T-helper 1 cell (primary cell): ENCODE results near the gene RUFY3.
"Not testable (repeated sequence)": the region's sequence is repeated elsewhere in the genome, so short reads cannot be mapped to it uniquely, and the experiment has no call there.

Experiments used
- DNase-seq, 5 donors: peaks; one replicate each; pipeline ENCODE4 v3.0.0-alpha.2; 2012 to 2020
- total RNA-seq, 4 donors: gene quantifications; one replicate each; lab custom pipeline; 2026; lab: John Stamatoyannopoulos, UW

RUFY3 gene, protein sequence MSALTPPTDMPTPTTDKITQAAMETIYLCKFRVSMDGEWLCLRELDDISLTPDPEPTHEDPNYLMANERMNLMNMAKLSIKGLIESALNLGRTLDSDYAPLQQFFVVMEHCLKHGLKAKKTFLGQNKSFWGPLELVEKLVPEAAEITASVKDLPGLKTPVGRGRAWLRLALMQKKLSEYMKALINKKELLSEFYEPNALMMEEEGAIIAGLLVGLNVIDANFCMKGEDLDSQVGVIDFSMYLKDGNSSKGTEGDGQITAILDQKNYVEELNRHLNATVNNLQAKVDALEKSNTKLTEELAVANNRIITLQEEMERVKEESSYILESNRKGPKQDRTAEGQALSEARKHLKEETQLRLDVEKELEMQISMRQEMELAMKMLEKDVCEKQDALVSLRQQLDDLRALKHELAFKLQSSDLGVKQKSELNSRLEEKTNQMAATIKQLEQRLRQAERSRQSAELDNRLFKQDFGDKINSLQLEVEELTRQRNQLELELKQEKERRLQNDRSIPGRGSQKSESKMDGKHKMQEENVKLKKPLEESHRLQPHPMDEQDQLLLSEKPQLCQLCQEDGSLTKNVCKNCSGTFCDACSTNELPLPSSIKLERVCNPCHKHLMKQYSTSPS
- total RNA-seq = 35.2 to 51.0 (median 42.7) reads per million in 4 donors

DNA sequence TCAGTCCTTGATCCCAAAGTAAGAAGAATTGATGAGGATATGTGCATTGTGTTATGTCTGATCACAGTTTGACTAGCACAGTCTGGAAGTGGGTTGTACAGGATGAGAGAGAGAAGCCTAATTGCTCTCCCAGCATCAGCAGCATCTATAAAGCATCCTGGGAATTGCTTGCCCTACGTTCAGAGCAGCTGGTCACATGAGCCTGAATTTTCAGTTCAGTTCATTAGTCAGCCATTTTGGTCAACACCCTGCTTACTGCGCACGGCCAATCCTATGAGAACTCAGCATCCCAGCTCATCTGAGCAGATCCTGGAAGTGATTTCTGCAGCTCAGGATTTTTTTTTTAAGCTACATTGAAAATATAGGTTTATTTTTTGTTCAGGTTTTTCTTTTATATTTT lies at the start of gene RUFY3:
RUFY3 (plus strand) TSS at position 218 of the 400 bp plus-strand sequence. CDS start 610 bp downstream, outside the sequence.
- no peak for DNase-seq

GRCh38 chr4:70674191-70674590 lies 47.6 kb upstream of the RUFY3 start:
- no peak for DNase-seq

DNA sequence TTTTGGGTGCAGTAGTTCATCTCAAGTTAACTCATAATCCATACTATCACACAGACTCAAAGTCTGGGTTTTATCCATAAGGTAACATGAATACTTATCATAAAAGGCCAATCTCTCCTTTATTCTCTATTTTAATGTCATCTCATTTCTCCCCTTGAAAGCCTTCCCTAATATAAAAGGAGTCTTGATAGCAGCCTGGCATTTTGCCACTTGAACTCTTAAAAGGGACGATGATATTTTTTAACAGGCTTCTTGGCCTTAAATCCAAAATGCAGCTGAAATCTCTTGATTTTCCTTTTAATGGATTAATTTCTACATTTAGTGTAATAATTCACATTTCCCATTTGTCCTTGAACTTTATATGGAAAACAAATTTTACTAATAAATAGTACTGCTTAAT lies 47.0 kb upstream of the RUFY3 start:
- DNase-seq = no peak

- no peak for DNase-seq
These were observed 45.1 kb upstream of the RUFY3 start for GRCh38 chr4:70676554-70677090.

- DNase-seq = no peak
These were observed 43.3 kb upstream of the RUFY3 start for GRCh38 chr4:70678383-70678999.

- DNase-seq = no peak
These were observed 40.8 kb upstream of the RUFY3 start for GRCh38 chr4:70680934-70681333.

DNA sequence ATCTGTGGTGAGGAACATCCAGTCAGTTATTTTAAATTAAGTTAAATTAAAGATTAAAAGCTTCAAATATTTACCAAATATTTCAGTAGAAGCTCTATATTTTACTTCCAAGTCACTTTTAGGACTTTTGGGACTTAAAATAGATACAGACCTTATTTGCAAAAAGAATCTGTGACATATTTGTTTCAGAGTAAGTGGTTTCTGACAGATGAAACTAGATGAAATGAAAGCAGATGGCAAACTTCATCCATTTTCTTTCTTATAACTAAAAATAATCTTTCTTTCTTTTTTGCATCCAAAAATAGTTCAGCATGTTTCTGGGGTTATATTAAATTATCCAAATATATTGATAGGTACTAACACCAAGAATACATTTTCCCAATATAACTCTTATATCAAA lies 40.1 kb upstream of the RUFY3 start:
- no peak for DNase-seq

DNA sequence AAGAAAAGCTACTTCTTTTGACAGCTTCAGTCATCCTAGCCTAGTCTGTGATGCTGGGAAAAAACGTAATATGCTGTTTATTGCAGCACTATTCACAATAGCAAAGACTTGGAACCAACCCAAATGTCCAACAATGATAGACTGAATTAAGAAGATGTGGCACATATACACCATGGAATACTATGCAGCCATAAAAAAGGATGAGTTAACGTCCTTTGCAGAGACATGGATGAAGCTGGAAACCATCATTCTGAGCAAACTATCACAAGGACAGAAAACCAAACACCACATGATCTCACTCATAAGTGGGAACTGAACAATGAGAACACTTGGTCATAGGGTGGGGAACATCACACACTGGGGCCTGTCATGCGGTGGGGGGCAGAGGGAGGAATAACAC lies 39.6 kb upstream of the RUFY3 start:
- not testable (repeated sequence) for DNase-seq

DNA sequence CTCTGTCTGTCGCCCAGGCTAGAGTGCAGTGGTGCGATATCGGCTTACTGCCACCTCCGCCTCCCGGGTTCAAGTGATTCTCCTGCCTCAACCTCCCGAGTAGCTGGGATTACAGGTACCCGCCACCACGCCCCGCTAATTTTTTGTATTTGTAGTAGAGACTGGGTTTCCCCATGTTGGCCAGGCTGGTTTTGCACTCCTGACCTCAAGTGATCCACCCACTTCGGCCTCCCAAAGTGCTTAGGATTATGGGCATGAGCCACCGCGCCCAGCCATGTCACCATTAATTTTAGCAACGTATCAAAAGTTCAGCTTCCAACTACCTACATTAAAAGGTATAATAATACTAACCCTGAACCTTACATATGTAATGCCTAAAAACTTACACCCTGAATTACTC lies 34.4 kb upstream of the RUFY3 start:
- DNase-seq = peak in 1 of 5 donors; percentile 10

GRCh38 chr4:70687821-70688794 lies 33.7 kb upstream of the RUFY3 start, which contains the start of gene UTP3:
UTP3 (plus strand) TSS chr4:70688532; CDS start chr4:70688678, 146 bp downstream.
- peak; percentile 82 to 92 (median 88) for DNase-seq

- DNase-seq = peak in 1 of 5 donors; percentile 10
These were observed 33.0 kb upstream of the RUFY3 start for GRCh38 chr4:70688795-70689231.

- DNase-seq = no peak
These were observed 30.1 kb upstream of the RUFY3 start for GRCh38 chr4:70691661-70692060.

DNA sequence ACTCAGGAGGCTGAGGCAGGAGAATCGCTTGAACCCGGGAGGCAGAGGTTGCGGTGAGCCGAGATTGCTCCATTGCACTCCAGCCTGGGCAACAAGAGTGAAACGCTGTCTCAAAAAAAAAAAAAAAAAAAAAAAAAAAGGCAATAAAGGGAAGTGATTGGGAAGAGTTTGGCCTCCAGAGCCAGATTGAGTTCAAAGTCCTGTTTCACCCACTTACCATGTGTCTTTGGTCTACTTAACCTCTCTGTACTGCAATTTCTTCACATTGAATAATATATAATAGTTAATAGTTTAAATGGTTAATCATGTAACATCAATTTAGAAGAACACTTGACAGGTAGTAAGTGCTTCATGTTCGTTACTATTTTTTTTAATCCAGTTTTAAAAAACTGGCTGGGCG lies 27.1 kb upstream of the RUFY3 start:
- not testable (repeated sequence) for DNase-seq

GRCh38 chr4:70698435-70698834 lies 23.3 kb upstream of the RUFY3 start:
- DNase-seq = not testable (repeated sequence)

DNA sequence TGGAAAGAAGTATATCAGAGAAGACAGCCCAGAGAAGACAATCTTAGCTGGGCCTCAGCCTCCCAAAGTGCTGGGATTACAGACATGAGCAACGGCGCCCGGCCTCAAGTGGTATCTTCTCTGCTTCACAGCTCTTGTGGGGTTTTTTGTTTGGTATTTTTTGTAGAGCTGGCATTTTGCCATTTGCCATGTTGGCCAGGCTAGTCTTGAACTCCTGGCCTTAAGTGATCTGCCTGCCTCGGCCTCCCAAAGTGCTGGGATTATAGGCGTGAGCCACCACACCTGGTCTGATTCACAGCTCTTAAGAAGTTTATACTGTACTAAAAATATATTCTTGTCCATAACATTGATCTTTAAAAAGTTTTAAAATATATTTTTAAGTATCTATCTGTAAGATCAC lies 21.1 kb upstream of the RUFY3 start:
- no peak for DNase-seq

- no peak for DNase-seq
These were observed 20.5 kb upstream of the RUFY3 start for GRCh38 chr4:70701271-70701670.

- not testable (repeated sequence) for DNase-seq
These were observed 19.2 kb upstream of the RUFY3 start for GRCh38 chr4:70702592-70702991.

DNA sequence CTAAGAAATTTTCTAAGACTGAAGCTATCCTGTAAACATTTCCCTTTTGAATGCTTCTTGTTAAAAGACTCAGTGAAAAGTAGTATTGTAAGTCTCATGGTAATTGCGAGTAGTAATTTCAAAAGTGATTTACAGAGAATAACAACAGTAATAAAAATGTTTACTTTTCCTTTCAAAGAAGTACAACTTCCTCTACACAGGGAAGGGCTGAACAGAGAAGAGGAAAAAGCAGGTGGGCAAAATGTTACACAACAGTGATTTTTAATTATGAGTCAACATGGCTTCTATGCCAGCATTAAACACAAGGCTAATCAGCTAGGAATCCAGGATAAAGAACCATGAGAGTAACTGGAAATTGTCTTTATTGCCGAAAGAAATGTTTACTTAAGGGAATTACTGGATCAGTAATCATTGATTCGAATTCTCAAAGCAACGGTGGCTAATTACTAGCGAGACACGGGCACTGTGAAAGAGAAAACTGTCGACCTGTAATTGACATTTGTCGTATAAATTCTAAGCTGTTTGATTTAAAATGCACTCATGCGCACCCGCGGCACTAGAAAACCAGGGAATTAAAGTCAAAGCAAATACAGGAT lies 18.0 kb upstream of the RUFY3 start:
- no peak for DNase-seq

- DNase-seq = peak; percentile 51 to 66 (median 59)
These were observed 17.4 kb upstream of the RUFY3 start for GRCh38 chr4:70704215-70704930.

GRCh38 chr4:70704931-70705182 lies 16.9 kb upstream of the RUFY3 start:
- no peak for DNase-seq
